Stimulated activated CD4-positive, alpha-beta T cell treated with anti-CD3 and anti-CD28 coated beads, Interleukin-4, amount 100 ng/mL, for 48 hours (primary cell): Measurements from ENCODE around the gene GNAI1.

Experiments used
- DNase-seq, 2 donors: peaks; one replicate each; pipeline ENCODE4 v3.0.0-alpha.2; 2020; ENCODE audit warnings: low read depth in 2 of 2

Gene GNAI1

DNA sequence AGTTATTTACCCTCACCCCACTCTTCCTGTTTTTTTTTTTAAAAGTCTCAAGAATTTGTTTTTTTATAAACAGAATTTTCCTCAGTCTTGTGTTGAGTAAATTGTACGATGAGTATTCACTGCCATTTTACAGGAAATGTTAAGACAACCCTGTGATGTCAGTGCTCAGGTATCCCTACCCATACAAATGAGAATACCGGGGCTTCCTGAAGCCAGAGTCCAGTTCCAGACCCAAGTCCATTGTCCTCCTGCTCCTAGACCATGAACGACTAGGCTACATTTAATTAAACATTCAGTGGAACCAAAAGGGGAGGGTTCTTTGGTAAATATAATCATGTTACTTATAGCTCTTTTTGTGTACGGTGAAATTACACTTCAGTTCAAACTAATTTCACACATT, 79.2 kb downstream of the GNAI1 start:
- no peak for DNase-seq

DNA sequence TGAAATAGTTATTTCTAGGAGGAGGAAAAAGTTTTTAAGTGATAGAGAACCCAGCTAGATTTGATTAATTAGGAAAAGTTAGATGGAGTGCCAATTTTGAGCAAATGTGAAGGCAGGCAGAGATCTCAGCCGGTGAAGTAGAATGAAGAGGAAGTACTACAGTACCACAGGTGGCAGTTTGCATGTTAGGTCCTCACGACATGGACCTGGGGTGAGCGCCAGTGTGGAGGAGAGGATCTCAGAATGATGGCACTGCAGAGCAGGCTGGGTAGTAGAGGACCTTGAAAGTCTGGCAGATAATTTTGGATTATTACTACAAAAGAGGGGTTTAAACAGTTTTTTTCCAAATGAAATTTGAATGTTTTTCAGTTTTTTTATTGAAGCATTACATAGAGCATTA, 81.1 kb downstream of the GNAI1 start:
- DNase-seq, result no peak

DNA sequence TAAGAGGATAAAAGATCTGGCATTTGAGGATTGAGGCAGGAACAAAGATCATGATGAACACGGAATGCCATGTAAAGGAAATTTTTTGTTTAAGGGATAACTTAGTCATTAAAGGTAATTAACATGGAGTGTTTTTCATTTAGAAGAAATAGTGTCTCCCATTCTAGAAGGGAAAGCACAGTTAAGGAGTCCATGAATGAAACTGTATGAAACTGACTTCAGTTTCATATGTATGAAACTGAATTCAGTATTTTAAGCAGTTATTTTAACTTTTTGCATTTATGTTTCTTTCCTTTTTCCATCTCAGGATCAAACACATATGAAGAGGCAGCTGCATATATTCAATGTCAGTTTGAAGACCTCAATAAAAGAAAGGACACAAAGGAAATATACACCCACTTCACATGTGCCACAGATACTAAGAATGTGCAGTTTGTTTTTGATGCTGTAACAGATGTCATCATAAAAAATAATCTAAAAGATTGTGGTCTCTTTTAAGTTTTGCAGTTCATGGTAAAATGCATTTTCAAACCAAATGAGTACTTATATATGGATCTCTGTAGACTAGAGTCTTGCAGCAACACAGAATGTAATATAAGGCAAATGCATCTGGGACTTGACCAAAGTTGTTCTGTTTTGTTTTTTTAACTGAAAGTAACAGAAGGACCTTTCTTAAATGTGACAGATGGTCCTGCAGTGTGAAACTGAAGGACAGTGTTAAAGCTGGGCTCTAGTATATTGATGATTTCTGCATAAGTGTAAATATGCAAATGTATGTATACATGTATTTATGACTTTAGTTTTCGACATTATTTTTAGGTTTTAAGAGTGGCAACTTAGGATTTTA, 82.6 kb downstream of the GNAI1 start:
- DNase-seq, result no peak

DNA sequence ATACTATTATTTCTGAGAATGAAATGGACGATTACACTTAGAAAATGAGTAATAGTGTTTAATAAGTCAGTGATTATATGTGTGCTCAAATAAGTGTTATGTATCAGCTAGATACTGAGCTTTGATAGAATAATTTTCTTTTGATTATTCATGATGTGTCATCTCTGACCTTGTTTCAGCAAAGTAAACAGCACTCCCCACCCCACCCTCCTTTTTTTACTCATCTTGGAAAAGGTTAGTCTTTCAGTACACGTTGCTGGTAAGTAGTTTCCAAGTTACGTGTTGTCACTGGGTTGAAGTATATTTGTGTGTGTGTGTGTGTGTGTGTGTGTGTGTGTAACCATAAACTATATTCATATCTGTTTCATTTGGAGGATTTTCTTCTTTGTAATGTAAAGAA, 84.1 kb downstream of the GNAI1 start:
- DNase-seq, result no peak

DNA sequence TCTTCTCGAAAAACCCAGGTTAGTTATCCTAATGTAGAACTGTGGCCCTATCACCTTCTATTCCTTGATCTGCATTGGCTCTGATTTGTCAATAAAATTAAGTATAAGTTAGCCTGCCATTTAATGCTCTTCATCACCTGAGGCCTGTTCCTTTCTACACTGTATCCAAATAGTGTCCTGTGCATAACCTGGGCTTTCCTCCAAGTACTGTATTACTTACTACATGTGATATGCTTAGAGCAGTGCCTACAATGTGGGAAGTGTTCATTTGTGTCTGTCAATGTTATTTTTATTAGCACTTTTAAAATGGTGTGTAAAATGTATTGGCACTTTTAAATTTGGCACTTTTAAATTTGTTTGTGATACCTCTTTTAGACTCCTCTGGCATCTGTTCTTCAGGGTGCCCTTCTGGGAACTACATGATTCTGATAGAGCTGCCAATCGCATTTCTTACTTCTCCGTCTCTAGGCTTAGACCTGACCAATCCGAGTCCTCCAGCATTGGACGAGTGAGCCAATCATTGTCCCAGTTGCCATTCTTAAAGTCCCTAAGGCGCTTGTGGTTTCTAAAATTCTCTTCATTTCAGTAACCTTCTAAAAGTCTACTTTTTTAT, 85.5 kb downstream of the GNAI1 start:
- DNase-seq, result no peak

DNA sequence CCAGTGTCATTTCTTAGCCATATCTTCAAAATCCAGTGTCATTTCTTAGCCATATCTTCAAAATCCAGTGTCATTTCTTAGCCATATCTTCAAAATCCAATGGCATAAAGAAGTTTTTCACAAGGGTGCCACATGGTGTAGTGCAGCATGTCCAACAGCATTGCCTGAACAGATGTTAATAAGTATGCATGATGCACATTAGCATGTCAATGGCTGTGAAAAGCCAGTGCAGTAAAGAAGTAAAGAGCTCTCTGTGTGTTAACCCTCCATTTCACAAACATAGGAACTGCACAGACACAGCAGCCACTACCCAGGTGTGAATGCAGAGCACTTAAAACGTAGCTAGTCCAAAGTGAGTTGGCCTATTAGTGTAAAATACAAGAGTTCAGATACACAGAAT, 89.8 kb downstream of the GNAI1 start:
- DNase-seq, result no peak

DNA sequence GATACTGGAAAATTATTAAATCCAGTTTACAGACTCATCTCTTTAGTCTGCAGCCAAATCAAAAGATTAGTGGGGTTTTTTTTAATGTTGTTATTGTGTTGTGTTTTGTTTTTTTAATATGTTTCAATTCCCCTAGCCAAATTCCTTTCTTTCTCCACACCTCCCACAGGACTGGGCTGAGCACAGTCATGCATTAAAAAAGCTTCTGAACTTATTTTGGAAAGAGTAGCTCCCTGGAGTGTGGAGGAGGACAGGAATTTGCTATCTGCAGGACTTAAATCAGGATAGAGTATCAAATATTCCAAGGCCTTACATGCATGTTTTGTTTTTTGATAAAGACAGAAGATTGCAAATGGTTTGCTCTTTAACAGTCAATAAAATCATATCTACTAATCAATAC, 90.7 kb downstream of the GNAI1 start:
- DNase-seq, result no peak

DNA sequence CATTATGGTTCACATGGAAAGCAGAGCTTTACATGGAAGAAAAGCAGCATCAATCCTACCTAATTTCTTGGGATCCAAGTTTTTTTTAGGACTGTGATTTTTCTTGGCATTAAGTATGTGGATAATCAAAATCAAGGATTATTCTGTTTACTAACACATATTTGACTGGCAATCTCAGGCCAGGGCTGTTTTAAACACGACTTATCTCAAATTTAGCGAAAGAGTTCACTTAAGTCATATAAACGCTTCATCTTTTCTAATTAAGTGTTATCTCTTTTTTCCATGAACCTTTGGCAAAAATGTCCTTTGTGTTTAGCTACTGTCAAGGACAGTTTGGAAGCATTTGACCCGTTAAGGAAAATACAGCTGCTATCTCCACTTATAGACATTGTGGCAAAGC, 92.0 kb downstream of the GNAI1 start:
- no peak for DNase-seq

DNA sequence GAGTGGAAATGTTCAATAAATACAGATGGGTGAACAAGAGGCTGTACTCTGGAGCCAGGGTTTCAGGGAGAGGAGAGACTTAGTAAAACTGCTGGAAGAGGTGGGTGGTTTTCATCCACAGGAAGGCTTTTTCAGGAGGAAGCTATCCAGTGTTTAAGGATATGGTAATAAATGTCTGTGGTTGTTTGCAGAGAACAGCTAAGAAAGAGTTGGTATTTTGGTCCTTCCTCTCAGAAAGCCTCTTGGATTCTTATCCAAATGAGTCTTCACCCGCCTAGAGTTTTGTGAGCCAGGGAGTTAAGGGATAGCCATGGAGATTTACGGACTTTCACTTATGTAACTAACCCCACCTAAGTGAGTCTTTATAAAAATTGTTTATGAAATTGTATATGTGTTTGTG, 95.7 kb downstream of the GNAI1 start:
- no peak for DNase-seq

DNA sequence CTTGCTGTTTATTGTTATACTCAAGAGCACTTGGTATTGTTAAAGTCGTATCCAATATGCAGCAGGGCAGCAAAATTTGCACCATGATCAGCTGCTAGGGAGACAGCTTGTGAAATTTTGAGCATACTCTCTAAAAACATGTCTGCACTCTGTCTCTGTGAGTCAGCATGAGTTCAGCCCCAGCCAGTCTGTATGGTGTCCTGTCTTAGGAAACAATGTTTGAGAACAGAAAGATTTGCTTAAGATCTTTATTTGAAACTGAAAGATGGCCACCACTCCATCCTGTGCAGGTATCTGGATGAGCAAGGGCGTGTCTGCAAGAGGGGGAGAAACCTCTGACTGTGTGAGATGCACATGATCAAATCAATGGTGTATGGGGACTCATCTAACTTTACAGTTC, 97.1 kb downstream of the GNAI1 start:
- DNase-seq, result no peak

DNA sequence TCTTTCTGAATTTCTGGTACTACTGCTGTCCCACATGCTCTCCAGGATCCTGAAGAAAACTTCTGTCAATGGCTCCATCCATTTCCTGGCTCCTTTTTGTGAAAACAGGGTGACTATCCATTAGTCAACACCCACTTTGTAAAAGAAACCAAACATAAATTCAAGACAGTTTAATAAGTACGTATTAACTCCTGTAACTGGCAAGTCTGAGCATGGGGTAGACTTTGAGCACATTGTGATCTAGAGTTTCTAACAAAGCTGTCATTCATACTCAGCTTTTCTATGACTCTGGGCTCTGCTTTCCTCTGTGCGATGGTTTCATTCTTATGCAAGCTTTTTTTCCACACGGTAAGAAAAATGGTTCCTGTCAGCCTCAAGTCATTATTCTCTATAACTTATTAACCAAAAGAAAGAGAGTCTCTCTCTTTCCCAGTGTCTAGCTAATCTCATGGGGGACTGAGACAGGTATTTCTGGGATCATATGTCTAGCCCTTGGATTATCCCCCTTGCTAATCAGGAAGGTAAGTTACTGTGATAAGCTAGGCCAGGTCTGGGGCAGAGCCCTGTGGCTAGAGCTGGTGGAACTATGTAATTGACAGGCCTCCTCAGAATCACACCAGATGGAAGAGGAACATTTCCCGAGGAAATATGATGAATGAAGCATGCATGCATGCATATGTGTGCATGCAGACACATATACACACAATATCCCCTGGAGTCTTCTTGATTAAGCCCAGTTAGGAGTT, 98.5 kb downstream of the GNAI1 start:
- DNase-seq, result no peak

DNA sequence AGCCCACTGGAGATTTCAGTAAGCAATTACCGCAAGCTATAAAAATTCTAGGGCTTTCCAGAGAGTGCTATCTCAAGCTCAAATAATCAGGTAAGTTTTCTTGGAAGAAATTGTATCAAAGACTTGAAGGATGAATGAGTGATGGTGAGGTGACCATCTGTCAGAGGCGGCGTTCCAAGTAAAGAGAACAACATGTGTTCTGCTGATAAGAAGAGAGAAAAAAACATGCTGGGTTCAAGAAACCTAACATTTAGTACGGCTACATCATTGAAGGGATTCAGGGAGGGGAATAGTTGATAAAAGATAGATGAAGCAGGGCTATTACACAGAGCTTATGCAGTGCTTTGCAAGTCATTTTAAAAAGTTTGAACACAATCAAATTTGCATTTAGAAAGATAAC, 100.7 kb downstream of the GNAI1 start:
- no peak for DNase-seq

DNA sequence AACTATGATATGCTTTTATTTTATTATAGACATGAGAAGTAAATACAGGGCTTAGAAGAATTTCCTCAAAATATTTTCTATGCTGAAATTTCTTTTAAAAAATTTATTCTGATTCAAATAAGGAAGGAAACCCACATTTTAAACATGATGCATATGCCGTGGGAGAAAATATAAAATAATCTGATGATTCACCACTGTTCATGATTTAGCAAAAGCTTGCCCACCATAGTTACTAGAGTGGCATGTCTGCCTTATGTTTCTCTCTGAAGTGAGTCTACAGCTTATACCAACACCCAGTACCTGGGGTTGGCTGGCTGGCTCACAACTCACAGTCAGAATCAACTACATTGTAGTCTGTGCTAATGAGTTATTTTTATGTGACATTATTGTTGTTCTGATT, 102.0 kb downstream of the GNAI1 start:
- no peak for DNase-seq

DNA sequence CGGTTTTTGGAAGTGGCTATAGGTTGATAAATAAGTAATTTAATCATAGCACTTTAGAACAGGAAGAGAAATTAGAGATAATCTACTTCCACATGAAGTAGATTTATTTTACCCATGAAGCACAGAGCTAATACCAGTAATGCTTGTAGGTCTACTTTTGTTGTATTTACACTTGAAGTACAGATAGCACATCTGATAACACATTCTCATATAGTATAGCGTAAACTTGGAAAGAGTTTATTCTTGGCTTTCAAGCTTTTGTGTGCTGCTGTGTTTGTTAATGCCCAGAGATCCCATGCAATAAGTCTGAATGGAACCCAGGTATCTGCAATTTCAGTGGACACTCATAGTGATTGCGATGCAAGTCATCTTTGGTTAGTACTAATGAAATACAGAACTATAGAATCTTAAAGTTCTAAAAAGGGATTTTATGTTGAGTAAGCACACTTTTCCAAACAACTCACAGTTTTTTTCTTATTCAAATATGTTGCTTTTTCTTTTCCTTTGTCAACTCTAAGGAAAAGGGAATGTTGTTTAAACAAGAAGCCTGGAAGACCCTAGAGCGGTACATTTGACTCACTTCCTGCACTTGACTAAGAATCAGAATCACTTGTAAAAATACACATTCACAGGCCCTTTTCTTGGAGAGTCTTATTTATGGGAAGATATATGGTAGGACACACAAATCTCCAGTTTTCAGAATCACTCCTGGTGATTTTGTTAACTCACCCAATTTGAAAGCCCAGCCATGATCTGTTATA, 105.8 kb downstream of the GNAI1 start:
- no peak for DNase-seq

DNA sequence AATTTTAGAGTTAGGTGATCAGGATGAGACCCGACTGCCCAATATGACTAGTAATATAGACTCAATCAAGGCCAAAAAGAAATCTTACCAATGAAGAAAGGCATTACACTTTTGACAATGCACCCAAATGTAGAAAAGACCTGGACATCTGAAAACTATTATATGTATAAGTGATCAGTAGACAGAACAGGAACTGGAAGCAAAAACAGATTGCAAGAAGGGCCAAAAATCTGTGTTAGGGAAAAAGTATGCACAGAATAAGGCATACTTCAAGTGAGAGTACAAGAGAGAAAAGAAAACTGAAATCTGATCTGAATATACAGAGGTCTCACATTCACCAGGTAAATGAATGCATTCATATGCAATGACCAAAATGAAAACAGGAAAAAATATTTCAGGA, 107.0 kb downstream of the GNAI1 start:
- DNase-seq, result no peak

DNA sequence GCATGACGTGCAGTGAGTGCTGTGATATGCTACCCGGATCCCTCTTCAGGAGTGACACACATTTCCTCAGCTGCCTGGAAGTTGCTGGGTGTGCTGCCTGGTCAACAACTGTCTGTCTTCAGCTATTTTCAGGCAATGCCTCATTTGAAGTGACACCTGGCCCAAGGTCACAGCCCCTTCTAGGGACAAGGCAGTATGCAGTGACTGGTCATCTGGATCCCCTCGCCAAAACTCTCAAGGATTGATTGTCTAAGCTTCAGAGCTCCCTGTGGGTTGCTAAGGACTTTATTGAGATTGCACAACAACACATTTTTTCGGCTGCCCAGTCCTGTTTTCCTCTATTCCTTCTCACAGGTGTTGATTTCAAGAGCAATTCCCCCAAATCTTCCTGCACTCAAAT, 108.8 kb downstream of the GNAI1 start:
- no peak for DNase-seq

DNA sequence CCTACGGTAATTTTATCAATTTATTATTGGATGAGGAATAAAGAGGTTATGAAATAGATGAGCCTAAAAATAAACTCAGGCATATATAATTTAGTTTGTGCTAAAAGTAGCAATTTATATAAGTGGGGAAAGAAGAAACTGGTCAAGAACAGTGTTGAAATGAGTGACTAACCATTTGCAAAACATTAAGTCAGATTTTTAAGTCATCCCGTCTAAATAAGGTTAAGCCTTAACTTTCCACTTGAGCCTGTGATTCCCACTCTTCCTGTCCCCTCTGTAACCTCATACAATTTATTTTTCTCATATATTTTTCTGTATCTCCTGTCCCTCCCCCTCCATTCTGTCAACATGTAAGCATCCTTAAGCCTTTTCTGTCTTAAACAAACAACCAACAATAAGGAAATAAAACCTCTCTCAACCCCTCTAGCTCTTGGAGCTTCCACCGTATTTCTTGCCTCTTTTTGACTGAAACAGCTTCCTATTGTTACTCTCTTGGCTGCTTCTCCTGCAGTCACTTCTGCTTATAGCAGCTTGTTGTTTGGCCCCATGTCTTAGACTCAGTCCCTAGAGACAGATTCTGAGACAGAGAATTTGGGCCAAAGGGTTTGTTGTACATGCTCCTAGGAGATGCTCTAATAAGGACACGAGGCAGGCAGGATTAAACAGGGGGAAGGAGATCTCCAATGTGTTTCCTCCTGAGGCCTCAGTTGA, 109.7 kb downstream of the GNAI1 start:
- no peak for DNase-seq

DNA sequence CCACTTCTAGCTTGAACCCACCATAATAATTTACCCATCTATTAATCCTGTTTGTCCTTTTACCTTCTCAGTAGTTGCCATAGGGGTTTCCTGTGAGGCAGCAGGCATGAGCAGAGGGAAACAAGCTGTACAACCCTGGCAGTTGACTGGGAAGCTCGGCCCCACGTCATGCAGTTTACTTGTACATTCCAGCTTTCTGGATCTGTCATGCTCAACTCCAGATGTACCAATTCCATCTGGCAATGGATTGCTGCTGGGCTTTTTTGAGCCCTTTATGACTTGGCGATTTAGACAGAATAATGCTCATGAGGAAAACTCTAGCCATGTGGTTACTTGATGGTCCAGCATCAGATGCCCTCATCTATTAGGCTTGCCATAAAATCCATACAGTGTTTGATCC, 112.5 kb downstream of the GNAI1 start:
- no peak for DNase-seq

DNA sequence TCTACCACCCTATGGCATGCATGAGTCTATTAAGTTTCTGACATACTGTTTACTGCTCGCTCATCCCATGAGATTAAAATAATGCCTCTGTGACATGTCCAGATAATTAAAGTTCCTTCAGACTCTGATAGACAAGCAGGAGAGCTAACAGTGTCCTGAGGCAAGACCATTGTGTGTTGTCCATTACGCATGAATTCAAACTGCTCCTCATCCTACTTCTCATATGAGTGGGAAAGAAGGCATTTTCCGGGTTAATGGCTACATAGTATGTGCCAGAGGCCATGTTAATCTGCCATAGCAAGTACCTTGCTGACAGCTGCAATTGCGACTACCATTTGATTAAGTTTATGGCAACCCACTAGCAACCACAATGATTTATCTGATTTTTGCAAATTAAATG, 113.3 kb downstream of the GNAI1 start:
- DNase-seq, result no peak

DNA sequence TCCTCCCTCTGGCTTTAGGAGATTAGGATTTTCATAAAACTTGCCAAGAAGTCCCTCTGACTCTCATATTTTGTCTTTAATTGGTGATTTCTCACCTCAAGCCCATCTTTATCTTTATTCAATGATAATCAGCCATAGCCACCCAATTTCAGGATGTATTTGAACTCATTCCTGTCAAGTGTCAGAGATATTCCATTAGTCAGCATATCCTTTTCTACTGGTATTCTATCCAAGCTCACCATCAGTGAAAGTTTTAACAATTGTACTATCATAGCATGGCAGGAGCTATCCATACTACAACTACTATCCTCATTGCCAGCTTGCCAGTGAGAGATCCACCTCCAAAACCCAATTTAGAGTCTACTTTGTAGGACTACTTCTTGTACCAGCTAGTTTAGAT, 114.6 kb downstream of the GNAI1 start:
- DNase-seq, result no peak

DNA sequence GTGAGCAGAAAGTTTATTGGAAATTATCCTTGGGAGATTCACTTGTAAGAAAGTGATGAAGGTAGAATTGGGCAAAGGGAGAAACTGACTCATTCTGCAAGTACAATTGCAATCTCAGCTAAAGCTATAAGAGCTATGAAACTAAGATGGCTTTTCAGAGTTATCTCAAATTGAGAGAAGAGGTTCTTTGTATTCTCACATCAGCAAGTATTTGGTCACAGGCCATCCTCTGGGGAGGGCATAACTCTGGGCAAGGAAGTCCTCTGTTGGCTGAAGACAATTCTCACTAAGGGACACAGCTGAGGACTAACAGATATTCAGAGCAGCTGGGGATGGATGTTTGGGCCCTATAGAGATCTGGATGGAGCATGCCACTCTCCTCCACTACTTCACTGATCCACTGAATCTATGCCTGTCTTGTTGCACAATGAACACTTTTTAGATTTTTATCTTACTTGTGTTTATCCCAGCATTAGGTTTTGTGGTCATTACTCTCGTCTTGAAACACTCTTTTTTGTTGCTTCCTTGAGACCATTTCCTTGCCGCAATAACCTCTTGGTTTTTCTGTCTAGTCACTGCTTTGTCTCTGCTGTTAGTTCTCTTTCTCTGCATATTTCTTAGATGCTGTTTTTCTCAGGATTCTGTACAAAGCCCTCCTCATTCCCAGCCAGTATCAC, 115.1 kb downstream of the GNAI1 start:
- no peak for DNase-seq
